Measurements from ENCODE around the gene CA11. TPM values are rescaled to one million over a fixed set of nuclear protein-coding genes. Genes with fewer than 3 reads are reported as not detected.

Gene CA11
- total RNA-seq, 1 donor from 2014 or later = 3.7 TPM

- Histone ChIP-seq H3K27ac (ENCODE audit: low read depth, low read length) (peak overlapping the region; percentile 68), H3K27me3 (ENCODE audit: control insufficient read depth in 3 of 3, insufficient read depth in 3 of 3, low read length in 3 of 3) (no peaks in the 10 kb centered on the region), H3K4me1 (ENCODE audit: control insufficient read depth in 3 of 3, insufficient read depth in 3 of 3, low read length in 3 of 3) (peaks cover 14 to 19% (median 16%) of the 10 kb centered on the region in 3 donors), H3K9ac (ENCODE audit: low read depth in 1 of 3, low read length in 3 of 3) (peak overlapping the region; percentile 61 to 82 (median 76)), H3K36me3 (ENCODE audit: control insufficient read depth in 3 of 3, insufficient read depth in 3 of 3, low read length in 3 of 3) (no peaks in the 10 kb centered on the region), H3K9me3 (ENCODE audit: control insufficient read depth in 3 of 3, low read length in 3 of 3) (no peaks in the 10 kb centered on the region), H3K4me3 (ENCODE audit: low read length in 3 of 3) (peak overlapping the region; percentile 72 to 74 (median 73))
Observed at GRCh38 chr19:48644839-48645619, 958 bp downstream of the CA11 start.

- H3K27ac ChIP-seq (ENCODE audit: low read depth, low read length) = no peak overlapping the region
- H3K4me3 ChIP-seq (ENCODE audit: low read length in 3 of 3) = peak overlapping the region in 1 of 3 donors; percentile 30
- no peaks in the 10 kb centered on the region for H3K27me3 ChIP-seq (ENCODE audit: control insufficient read depth in 3 of 3, insufficient read depth in 3 of 3, low read length in 3 of 3)
- no peaks in the 10 kb centered on the region for H3K36me3 ChIP-seq (ENCODE audit: control insufficient read depth in 3 of 3, insufficient read depth in 3 of 3, low read length in 3 of 3)
- H3K9me3 ChIP-seq (ENCODE audit: control insufficient read depth in 3 of 3, low read length in 3 of 3) = no peaks in the 10 kb centered on the region
- H3K9ac ChIP-seq (ENCODE audit: low read depth in 1 of 3, low read length in 3 of 3) = no peak overlapping the region
- peaks cover 14 to 19% (median 16%) of the 10 kb centered on the region in 3 donors for H3K4me1 ChIP-seq (ENCODE audit: control insufficient read depth in 3 of 3, insufficient read depth in 3 of 3, low read length in 3 of 3)
Observed at GRCh38 chr19:48644355-48644754, 1.6 kb downstream of the CA11 start.

DNA sequence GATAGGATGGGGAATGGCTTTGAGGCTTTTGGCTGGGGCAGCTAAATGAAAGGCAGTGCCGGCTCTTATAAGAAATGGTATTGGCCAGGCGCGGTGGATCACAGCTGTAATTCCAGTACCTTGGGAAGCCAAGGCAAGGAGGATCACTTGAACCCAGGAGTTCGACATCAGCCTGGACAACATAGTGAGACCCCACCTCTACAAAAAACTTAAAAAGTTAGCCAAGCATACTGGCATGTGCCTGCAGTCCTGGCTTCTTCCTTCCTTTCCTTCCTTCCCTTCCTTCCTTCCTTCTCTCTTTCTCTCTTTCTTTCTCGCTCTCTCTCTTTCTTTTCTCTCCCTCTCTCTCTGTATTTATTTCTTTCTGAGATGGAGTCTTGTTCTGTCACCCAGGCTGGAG is 3.1 kb downstream of the CA11 start:
- Histone ChIP-seq H3K4me1 (ENCODE audit: control insufficient read depth in 3 of 3, insufficient read depth in 3 of 3, low read length in 3 of 3) (peaks cover 20 to 28% (median 26%) of the 10 kb centered on the region in 3 donors), H3K4me3 (ENCODE audit: low read length in 3 of 3) (no peak overlapping the region), H3K9me3 (ENCODE audit: control insufficient read depth in 3 of 3, low read length in 3 of 3) (no peaks in the 10 kb centered on the region), H3K9ac (ENCODE audit: low read depth in 1 of 3, low read length in 3 of 3) (no peak overlapping the region), H3K27ac (ENCODE audit: low read depth, low read length) (no peak overlapping the region), H3K36me3 (ENCODE audit: control insufficient read depth in 3 of 3, insufficient read depth in 3 of 3, low read length in 3 of 3) (no peaks in the 10 kb centered on the region), H3K27me3 (ENCODE audit: control insufficient read depth in 3 of 3, insufficient read depth in 3 of 3, low read length in 3 of 3) (no peaks in the 10 kb centered on the region)

DNA sequence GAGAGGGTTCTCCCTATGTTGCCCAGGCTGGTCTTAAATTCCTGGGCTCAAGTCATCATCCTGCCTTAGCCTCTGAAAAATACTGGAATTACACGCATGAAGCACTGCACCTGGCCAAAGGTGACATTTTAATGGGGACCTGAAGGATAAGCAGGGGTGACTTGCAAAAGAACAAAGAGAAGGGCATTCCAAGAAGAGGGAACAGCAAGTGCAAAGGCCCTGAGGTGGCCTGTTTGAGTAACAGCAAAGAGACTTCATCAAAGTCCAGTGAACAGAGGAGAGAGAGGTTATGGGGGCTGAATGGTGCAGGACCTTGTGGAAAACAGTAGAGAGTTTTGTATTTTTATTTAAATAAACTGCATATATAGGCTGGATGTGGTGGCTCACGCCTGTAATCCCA is 4.1 kb downstream of the CA11 start:
- Histone ChIP-seq H3K9ac (ENCODE audit: low read depth in 1 of 3, low read length in 3 of 3) (no peak overlapping the region), H3K27me3 (ENCODE audit: control insufficient read depth in 3 of 3, insufficient read depth in 3 of 3, low read length in 3 of 3) (no peaks in the 10 kb centered on the region), H3K4me3 (ENCODE audit: low read length in 3 of 3) (no peak overlapping the region), H3K9me3 (ENCODE audit: control insufficient read depth in 3 of 3, low read length in 3 of 3) (no peaks in the 10 kb centered on the region), H3K27ac (ENCODE audit: low read depth, low read length) (no peak overlapping the region), H3K4me1 (ENCODE audit: control insufficient read depth in 3 of 3, insufficient read depth in 3 of 3, low read length in 3 of 3) (peaks cover 20 to 30% (median 28%) of the 10 kb centered on the region in 3 donors), H3K36me3 (ENCODE audit: control insufficient read depth in 3 of 3, insufficient read depth in 3 of 3, low read length in 3 of 3) (no peaks in the 10 kb centered on the region)

DNA sequence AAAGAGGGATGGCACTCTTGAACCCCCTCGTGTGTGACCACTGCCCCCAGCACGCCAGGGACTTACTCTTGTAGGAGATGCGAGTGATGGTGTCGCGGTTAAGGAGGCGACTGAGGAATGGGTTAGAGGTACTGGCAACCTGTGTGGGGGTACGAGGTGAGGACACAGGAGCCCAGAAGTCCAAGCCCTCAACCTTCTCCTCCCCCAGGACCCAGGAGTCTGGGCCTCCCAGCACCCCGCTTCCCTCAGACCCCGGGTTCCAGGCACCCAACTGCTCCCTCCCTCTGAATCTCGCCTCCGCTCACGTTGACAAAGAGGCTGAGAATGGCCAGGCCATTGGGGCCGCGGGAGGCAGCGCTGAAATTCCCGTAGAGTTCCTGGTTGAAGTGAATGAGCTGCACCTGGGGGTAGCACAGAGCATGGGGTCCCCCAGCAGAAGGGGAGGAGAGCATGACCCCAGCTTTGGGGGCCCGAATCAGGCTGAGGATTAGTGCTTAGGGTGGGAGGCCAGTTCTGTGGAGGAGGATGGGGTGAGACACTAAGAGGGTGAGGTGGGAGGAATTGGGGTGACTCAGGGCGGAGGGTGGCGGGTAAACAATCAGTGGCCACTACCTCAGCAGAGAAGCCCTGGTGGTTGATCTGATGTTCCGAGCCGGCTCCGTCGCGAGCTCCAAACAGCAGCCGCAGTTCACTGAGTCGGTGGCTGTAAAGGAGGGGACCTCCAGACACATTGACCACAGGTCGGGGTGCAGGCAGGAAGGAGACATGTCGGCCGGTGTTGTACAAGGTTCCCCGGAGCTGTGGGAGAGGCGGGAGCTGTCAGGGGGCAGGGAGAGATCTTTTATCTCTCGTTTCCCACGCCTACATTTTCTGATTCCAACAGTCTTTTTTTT is 6.3 kb downstream of the CA11 start:
- Histone ChIP-seq H3K9me3 (ENCODE audit: control insufficient read depth in 3 of 3, low read length in 3 of 3) (no peaks in the 10 kb centered on the region), H3K27ac (ENCODE audit: low read depth, low read length) (no peak overlapping the region), H3K27me3 (ENCODE audit: control insufficient read depth in 3 of 3, insufficient read depth in 3 of 3, low read length in 3 of 3) (no peaks in the 10 kb centered on the region), H3K4me1 (ENCODE audit: control insufficient read depth in 3 of 3, insufficient read depth in 3 of 3, low read length in 3 of 3) (peaks cover 11 to 21% (median 20%) of the 10 kb centered on the region in 3 donors), H3K4me3 (ENCODE audit: low read length in 3 of 3) (no peak overlapping the region), H3K36me3 (ENCODE audit: control insufficient read depth in 3 of 3, insufficient read depth in 3 of 3, low read length in 3 of 3) (peaks cover 0 to 2% (median 0%) of the 10 kb centered on the region in 3 donors), H3K9ac (ENCODE audit: low read depth in 1 of 3, low read length in 3 of 3) (no peak overlapping the region)

- Histone ChIP-seq H3K9ac (ENCODE audit: low read depth in 1 of 3, low read length in 3 of 3) (peak overlapping the region in 2 of 3 donors; percentile 52 to 99), H3K9me3 (ENCODE audit: control insufficient read depth in 3 of 3, low read length in 3 of 3) (no peaks in the 10 kb centered on the region)
Observed at GRCh38 chr19:48638831-48639381, 7.1 kb downstream of the CA11 start.

DNA sequence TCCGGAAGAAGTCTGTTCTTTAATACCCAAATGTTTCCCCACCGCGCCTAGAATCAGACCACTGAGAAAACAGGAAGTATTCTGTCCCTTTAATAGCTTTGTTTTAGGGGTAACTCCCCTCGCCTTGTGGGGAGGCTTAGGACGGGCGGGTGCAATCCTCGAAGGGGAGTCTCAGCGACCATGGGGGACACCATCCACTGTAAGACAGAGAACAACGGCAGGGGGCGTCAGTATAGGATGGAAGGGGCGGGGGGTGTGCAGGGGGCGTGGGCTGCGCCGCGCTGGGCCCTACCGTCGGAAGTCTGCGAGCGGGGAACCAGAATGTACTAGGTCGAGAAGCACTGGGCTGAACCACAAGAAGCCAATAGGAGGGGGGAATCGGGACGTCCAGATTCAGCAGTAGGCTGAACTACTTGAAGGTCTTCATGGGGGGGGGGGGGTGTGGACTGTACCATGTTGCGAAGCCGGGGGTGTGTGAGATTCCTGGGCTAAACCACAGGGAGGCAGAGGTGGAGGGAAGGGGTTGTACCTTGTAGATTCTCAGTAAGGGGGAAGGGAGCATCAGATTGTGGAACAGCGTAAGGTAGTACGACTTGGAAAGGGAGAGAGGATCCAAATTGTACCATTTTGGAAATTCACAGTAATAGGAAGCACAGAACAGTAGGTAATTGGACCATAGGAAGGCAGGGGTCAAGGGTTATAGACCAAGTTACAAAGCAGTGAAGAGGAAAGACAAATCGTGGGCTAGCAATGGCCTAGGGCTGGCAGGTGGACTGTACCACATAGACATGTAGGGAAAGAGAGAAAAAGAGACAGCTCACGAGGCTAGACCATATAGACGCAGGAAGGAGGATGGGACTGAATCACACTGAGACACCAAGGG is 7.8 kb downstream of the CA11 start:
- peak overlapping the region; percentile 78 to 90 (median 86) for H3K4me3 ChIP-seq (ENCODE audit: low read length in 3 of 3)
- peaks cover 2% of the 10 kb centered on the region in 3 donors for H3K36me3 ChIP-seq (ENCODE audit: control insufficient read depth in 3 of 3, insufficient read depth in 3 of 3, low read length in 3 of 3)
- peak overlapping the region; percentile 87 to 99 (median 91) for H3K9ac ChIP-seq (ENCODE audit: low read depth in 1 of 3, low read length in 3 of 3)
- H3K27ac ChIP-seq (ENCODE audit: low read depth, low read length) = peak overlapping the region; percentile 100
- H3K9me3 ChIP-seq (ENCODE audit: control insufficient read depth in 3 of 3, low read length in 3 of 3) = no peaks in the 10 kb centered on the region
- no peaks in the 10 kb centered on the region for H3K27me3 ChIP-seq (ENCODE audit: control insufficient read depth in 3 of 3, insufficient read depth in 3 of 3, low read length in 3 of 3)
- H3K4me1 ChIP-seq (ENCODE audit: control insufficient read depth in 3 of 3, insufficient read depth in 3 of 3, low read length in 3 of 3) = peaks cover 25 to 34% (median 29%) of the 10 kb centered on the region in 3 donors

More at GRCh38 chr19:48638831-48639381, 7.1 kb downstream of the CA11 start:
- Histone ChIP-seq H3K27me3 (ENCODE audit: control insufficient read depth in 3 of 3, insufficient read depth in 3 of 3, low read length in 3 of 3) (no peaks in the 10 kb centered on the region), H3K4me3 (ENCODE audit: low read length in 3 of 3) (peak overlapping the region; percentile 52 to 90 (median 65)), H3K36me3 (ENCODE audit: control insufficient read depth in 3 of 3, insufficient read depth in 3 of 3, low read length in 3 of 3) (peaks cover 0 to 2% (median 0%) of the 10 kb centered on the region in 3 donors), H3K4me1 (ENCODE audit: control insufficient read depth in 3 of 3, insufficient read depth in 3 of 3, low read length in 3 of 3) (peaks cover 18 to 27% (median 22%) of the 10 kb centered on the region in 3 donors), H3K27ac (ENCODE audit: low read depth, low read length) (peak overlapping the region; percentile 100)

GRCh38 chr19:48637449-48637947 is 8.5 kb downstream of the CA11 start:
- peak overlapping the region; percentile 90 to 97 (median 93) for H3K4me3 ChIP-seq (ENCODE audit: low read length in 3 of 3)
- H3K9me3 ChIP-seq (ENCODE audit: control insufficient read depth in 3 of 3, low read length in 3 of 3) = no peaks in the 10 kb centered on the region
- peak overlapping the region; percentile 100 for H3K27ac ChIP-seq (ENCODE audit: low read depth, low read length)
- H3K9ac ChIP-seq (ENCODE audit: low read depth in 1 of 3, low read length in 3 of 3) = peak overlapping the region; percentile 87 to 99 (median 94)
- peaks cover 7 to 9% (median 9%) of the 10 kb centered on the region in 3 donors for H3K36me3 ChIP-seq (ENCODE audit: control insufficient read depth in 3 of 3, insufficient read depth in 3 of 3, low read length in 3 of 3)
- no peaks in the 10 kb centered on the region for H3K27me3 ChIP-seq (ENCODE audit: control insufficient read depth in 3 of 3, insufficient read depth in 3 of 3, low read length in 3 of 3)
- H3K4me1 ChIP-seq (ENCODE audit: control insufficient read depth in 3 of 3, insufficient read depth in 3 of 3, low read length in 3 of 3) = peaks cover 32 to 41% (median 36%) of the 10 kb centered on the region in 3 donors

Measured in skeletal muscle tissue (tissue), 4 donors.